Stimulated activated CD8-positive, alpha-beta memory T cell treated with anti-CD3 and anti-CD28 coated beads, Interleukin-4, amount 100 ng/mL, for 48 hours (primary cell): Measurements from ENCODE around the gene TRIP4.
"Not testable (repeated sequence)": the region's sequence is repeated elsewhere in the genome, so short reads cannot be mapped to it uniquely, and the experiment has no call there.

Source experiments
- DNase-seq: peaks from one replicate; pipeline ENCODE4 v3.0.0-alpha.2; 2020

Gene TRIP4

GRCh38 chr15:64387562-64388168, at the start of gene TRIP4:
TSS of gene TRIP4 (plus strand) at chr15:64387836. CDS start at chr15:64387864, 28 bp downstream.
- peak; percentile 97 for DNase-seq

DNA sequence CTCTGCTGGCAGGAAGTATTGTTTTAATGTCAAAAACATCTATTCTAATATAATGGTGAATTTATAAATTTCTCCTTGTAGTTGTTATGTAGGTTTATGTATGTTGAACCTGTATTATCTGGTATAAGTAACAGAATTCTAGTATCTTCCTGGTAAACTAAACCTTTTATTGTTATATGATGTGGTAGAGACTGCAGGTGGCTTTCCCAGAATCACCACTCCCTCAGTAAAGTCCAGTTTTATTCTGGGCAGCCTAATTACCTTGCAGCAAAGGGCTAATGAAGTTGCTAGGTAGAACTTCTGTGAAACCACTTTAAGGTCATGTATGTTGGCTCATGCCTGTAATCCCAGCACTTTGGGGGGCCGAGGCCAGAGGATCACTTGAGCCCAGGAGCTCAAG, 47.3 kb upstream of the TRIP4 start:
- no peak for DNase-seq

DNA sequence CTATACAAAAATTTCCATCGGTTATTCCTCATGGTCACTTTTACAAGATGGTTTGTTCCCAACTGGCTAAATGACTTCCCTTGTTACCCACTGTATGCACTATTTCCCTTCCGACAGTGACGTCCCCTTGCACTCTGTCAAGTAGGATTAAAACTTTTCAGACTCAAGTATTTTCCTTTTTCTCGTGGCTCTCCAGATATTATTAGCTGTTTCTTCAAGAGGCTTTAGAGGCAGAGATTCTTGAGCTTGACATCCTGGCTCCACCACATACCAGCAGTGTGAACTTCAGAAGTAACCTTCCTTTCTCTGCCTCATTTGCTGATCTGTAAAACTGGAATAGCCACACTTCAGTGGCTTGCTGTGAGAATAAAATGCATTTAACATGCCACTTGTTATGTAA, 45.7 kb upstream of the TRIP4 start:
- no peak for DNase-seq

- DNase-seq, result no peak
Observed at GRCh38 chr15:64343222-64343621, 44.4 kb upstream of the TRIP4 start.

DNA sequence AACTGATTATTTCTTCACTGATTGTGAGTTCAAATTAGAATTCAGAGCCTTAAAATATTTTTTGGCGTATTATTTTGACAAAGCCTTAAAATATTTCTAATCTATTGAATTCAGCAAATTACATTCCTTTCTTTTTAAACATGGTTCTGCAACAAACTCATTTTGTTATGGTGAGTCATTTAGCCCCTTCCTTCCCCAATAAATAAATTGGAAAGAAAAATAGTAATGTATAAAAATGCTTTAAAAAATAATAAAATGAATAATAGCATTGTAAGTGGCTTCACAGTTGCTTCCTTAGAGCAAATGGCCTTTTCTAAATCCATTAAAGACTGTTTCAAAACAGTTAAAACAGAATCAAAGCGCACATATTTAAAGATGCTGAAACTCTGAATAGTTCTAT, 43.8 kb upstream of the TRIP4 start:
- no peak for DNase-seq

- no peak for DNase-seq
Observed at GRCh38 chr15:64344651-64345294, 42.9 kb upstream of the TRIP4 start.

GRCh38 chr15:64346242-64346641, 41.4 kb upstream of the TRIP4 start:
- DNase-seq, result not testable (repeated sequence)

- DNase-seq, result no peak
Observed at GRCh38 chr15:64348455-64348854, 39.2 kb upstream of the TRIP4 start.

GRCh38 chr15:64349375-64349774, 38.3 kb upstream of the TRIP4 start:
- no peak for DNase-seq

GRCh38 chr15:64351265-64351664, 36.4 kb upstream of the TRIP4 start:
- no peak for DNase-seq

GRCh38 chr15:64354688-64355344, 32.8 kb upstream of the TRIP4 start:
- DNase-seq, result no peak

GRCh38 chr15:64355348-64355943, 32.2 kb upstream of the TRIP4 start:
- DNase-seq, result no peak

DNA sequence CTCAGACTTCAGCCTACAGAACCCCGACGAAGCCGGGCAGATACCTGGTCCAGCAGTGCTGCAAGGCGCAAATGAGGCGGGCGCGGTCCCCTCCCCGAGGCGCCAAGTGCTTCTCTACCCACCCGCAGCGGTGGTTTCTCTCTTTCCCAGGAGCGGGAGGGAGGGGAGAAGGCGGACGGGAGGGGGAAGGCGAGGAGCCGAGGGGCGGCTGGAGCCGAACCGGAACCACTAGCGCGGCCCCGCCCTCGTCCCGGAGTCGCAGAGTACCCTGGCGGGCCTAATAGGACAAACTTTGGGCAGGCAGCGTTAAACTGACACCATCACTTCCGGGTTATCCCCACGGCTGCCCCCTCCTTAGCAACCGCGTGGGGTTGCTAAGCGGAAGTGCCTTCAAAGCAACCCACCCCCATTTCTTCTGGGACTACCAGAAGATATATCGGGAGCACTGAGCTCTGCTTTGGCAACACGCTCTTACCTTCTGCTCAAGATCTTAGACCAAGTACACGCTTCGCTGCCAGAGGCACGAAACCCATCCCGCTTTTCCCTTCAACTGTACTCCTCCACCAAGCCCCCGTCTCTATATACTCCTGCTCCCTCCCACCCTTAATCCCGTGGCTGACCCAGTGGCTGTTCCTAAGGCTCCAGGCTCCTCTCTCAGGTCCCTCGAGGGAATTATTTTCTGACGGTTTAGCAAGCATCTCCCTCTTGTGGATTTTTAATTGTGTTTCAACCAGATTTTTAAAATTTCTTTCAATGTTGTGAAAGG, 31.5 kb upstream of the TRIP4 start, which contains the start of gene CSNK1G1:
TSS of gene CSNK1G1 (minus strand) at position 230 of the 766 bp plus-strand sequence. CDS start 55,674 bp downstream, outside the sequence.
- DNase-seq, result peak; percentile 95

GRCh38 chr15:64356710-64357040, 31.0 kb upstream of the TRIP4 start:
- DNase-seq, result no peak

DNA sequence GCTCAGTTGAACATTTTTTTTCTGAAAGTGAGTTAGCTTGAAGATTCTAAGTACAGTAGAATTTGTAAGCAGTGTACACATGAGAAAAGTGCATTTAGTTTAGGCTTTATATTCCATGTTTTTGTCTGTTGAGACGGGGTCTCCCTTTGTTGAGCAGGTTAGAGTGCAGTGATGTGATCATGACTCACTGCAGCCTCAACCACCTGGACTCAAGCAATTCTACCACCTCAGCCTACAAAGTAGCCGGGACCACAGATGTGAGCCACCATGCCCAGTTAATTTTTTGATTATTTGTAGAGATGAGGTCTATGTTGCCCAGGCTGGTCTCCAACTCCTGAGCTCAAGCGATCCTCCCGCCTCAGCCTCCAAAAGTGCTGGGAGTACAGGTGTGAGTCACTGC, 26.4 kb upstream of the TRIP4 start:
- no peak for DNase-seq

DNA sequence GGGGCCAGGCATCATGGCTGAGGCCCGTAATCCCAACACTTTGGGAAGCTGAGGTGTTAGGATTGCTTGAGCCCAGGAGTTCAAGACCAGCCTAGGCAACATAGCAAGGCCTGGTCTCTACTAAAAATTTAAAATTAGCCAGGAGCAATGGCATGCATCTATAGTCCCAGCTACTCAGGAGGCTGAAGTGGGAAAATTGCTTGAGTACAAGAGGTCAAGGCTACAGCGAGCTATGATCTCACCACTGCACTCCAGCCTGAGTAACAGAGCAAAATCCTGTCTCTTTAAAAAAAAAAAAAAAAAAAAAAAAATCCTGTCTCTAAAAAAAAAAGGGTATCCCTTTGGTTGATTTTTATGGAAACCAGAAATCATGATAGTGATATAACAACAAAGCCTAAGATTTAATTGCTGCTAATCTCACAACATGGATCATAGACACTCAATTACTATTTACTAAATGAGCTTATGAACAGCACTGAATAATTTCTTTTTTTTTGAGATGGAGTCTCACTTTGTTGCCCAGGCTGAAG, 18.5 kb upstream of the TRIP4 start:
- DNase-seq, result no peak

DNA sequence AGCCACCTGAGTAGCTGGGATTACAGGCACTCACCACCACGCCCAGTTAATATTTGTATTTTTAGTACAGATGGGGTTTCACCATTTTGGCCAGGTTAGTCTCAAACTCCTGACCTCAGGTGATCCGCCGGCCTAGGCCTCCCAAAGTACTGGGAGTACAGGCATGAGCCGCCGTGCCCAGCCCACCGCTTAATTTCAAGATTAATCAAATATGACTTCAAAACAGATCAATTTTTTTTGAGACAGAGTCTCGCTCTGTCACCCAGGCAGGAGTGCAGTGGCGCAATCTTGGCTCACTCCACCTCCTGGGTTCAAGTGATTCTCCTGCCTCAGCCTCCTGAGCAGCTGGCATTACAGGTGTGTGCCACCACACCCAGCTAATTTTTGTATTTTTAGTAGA, 16.3 kb upstream of the TRIP4 start:
- not testable (repeated sequence) for DNase-seq

DNA sequence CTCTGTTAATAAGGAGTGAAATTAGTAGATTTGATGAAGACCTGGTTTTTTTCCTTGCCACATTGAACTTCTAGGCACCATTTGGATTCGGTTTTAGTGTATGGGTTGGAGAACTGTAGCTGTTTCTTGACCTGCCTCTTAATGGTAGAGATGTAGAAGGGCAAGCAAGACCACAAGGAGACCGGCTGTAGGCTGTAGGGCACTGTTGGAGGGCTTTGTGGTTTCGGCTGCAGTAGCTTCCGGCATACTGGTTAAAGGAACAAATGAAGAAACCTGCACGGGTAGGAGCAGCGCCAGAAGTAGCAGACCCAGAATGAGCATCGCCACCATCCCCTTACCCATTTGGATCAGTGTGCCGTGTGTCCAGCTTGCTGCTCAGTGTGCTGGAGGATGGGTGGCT, 14.3 kb upstream of the TRIP4 start:
- DNase-seq, result no peak

- DNase-seq, result no peak
Observed at GRCh38 chr15:64379216-64379960, 8.2 kb upstream of the TRIP4 start.

DNA sequence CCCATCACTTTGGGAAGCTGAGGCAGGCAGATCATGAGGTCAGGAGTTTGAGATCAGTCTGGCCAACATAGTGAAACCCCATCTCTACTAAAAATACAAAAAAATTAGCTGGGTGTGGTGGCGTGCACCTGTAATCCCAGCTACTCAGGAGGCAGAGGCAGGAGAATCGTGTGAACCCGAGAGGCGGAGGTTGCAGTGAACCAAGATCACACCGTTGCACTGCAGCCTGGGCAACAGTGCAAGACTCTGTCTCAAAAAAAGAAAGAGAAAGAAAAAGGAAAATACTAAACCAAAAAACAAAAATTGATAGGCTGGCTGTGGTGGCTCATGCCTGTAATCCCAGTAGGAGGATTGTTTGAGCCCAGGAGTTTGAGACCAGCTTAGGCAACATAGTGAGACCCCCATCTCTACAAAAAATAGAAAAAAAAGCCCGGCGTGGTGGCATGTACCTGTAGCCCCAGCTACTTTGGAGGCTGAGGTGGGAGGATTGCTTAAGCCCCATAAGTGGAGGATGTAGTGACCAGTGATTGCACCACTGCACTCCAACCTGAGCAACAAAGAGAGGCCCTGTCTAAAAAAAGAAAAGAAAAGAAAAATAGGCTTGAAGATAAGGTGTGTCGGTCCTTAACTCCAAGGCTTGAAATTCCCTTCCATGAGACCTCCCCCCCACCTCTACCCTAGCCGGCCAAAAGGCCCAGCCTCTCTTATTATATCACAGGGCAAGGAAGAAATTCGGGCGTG, 7.3 kb upstream of the TRIP4 start:
- not testable (repeated sequence) for DNase-seq

DNA sequence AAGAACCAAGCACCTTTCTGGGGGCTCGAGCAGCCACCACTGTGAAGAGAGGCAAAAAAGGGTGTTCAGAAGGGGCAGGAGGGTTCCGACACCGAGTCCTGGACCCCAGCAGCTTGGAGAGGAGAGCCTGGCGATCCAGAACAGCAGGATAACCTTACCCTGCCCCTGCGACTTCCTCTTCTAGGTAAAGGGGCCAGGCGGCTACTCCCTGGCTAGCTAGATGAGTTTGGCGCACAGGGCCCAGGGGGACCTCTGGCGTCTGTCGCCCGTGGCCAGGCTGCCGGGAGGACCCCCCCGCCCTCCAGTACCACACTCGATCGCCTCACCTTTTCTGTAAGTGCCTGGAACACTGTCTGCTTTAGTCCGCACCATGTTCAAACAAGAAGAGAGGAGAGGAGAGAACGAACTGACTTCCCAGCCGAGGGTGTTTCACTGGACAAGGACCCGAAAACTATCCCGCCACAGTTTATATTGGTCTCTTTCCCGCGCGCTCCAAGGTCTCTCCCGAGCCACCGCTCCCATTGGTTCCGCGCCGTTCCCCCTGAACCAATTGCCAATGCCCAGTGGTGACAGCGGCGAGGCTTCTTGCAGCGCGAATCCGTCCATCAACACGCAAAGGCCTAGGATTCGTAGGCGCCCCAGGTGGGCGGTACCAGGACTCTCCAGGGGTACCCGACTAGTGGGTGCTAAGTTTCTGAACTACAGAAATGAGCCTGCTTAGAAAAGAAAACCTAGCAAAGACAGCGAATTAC, 6.5 kb upstream of the TRIP4 start, which contains the start of gene PCLAF:
TSS of gene PCLAF (minus strand) at position 442 of the 752 bp plus-strand sequence. CDS start at position 372, 70 bp downstream.
- DNase-seq, result peak; percentile 96
